ENCODE measurements around the gene SIAH2. TPM values are rescaled to one million over a fixed set of nuclear protein-coding genes. Genes with fewer than 3 reads are reported as not detected.

The SIAH2 gene
- total and polyA plus RNA-seq, 2 donors = 22.4 to 24.5 TPM

DNA sequence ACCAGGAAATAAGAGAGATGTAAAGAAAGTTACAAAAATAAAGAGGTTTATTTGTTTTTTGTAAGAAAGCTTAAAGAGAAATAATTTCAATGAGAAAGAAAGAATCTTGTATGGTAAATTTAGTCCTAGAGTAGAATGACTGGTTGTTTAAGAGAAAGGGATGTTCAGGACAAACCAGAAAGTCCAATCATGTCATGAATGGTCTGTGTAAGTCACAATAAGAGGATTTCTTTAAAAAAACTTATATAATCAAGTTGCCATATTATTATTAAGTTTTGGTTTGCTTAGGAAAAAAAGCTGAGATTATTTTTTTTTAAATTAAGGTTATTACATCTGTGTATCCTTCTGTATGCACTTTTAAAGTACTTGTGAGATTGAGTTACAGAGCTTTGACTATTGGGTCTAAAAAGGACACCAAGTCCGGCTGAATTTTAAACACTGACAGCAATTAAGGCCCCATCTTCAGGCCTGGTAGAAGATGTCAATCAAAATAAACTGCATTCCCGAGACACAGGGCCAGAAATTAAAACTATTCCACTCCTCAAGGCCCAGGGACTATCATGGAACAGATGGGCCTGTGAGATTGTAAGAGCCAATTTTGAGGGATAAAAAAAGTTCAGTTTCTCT is 71.4 kb downstream of the SIAH2 start:
- 94% methylated on average over 2 of the region's 2 CpGs for WGBS
- Histone ChIP-seq H3K36me3 (ENCODE audit: control insufficient read depth in 2 of 2, insufficient read depth in 2 of 2, low read length in 1 of 2) (no peaks in the 10 kb centered on the region), H3K27me3 (ENCODE audit: control insufficient read depth in 2 of 2, insufficient read depth in 1 of 2, low read length in 1 of 2) (no peaks in the 10 kb centered on the region), H3K27ac (ENCODE audit: low read depth in 1 of 2, low read length in 1 of 2) (no peak overlapping the region), H3K4me1 (ENCODE audit: control insufficient read depth in 2 of 2, insufficient read depth in 2 of 2, low read length in 2 of 2) (no peaks in the 10 kb centered on the region), H3K4me3 (ENCODE audit: low read length in 2 of 2) (no peak overlapping the region), H3K9me3 (ENCODE audit: control insufficient read depth in 2 of 2, insufficient read depth in 1 of 2, low read length in 1 of 2) (no peaks in the 10 kb centered on the region)
- no peak for DNase-seq (ENCODE audit: low read depth in 6 of 9, low spot score in 9 of 9)

Other genes starting within 250 kb of the SIAH2 start
- 77.8 TPM for gene SERP1, start 216.7 kb downstream of the SIAH2 start, total RNA-seq
- gene SERP1, start 216.7 kb downstream of the SIAH2 start, polyA plus RNA-seq = 94.1 TPM
- gene EIF2A, start 216.4 kb downstream of the SIAH2 start, total RNA-seq = 117 TPM
- gene EIF2A, start 216.4 kb downstream of the SIAH2 start, polyA plus RNA-seq = 91.8 TPM
- 141 TPM for gene SELENOT, start 159.8 kb downstream of the SIAH2 start, total RNA-seq
- gene SELENOT, start 159.8 kb downstream of the SIAH2 start, polyA plus RNA-seq = 64.5 TPM
- 0.14 TPM for gene ERICH6, start 59.2 kb downstream of the SIAH2 start, total RNA-seq
- 0.02 TPM for gene ERICH6, start 59.2 kb downstream of the SIAH2 start, polyA plus RNA-seq
- 0.19 TPM for gene MINDY4B, start 142.3 kb upstream of the SIAH2 start, total RNA-seq
- not detected for gene MINDY4B, start 142.3 kb upstream of the SIAH2 start, polyA plus RNA-seq
- gene CLRN1, start 209.6 kb upstream of the SIAH2 start, total RNA-seq = under 0.01 TPM
- gene CLRN1, start 209.6 kb upstream of the SIAH2 start, polyA plus RNA-seq = under 0.01 TPM